GM21526 (cell line): ENCODE measurements around the gene BRSK2.

ENCODE experiments used
- ATAC-seq: cut with Tn5 transposase; IDR thresholded peaks from one replicate; pipeline ENCODE4 v1.9.1; 2021; ENCODE audit warnings: moderate library complexity; ENCODE audit not compliant: unreplicated experiment, low FRiP score

Gene BRSK2

DNA sequence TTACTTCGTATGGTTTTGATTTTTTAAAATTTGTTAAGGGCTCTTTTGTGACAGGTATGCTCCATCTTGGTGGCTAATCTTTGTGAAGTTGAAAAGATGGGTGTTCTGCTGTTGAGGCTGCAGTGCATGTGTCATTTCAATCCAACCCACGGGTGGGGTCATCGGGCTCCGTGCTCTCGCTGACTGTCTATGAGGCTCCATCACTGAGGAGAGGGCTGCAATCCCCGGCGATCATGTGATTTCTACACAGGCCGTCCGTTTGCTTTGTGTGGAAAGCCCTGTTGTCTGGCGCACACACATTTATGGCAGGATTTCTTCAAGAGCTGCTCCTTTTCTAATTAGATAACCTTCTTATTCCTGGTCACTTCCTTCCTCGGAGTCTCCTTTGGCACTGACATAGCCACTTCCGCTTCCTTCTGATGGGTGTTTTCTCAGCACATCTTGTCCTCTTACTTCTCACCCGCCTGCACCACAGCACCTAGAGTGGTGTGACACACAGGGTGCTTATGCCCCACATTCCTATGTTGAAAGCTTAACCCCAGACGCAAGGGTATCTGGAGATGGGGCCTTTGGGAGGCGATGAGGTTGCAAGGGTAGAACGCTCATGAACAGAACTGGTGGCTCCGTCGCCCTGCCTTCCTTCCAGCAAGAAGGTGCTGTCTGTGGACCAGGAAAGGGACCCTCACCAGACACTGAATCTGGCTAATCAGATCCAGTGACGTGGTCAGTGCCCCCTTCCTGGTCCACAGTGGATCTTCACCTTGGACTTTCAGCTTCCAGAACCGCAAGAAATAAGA is 87.4 kb downstream of the BRSK2 start:
- ATAC-seq = no peak

DNA sequence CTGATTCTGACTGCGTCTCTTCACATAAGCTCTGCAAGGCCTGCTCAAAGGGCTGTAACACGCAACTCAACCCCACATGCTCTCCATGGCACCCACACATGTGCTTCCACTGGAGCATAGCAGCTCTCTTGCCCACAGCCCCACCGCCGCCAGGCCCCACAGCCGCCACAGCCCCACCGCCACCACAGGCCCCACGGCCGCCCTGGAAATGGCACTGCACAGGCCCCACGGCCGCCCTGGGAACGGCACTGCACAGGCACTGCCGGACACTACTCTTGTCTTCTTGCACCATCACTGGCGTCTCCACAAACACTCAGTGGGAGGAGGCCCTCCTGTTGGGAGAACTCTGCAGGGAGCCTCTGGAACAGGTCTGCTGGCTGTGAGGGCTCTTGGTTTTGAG is 88.3 kb downstream of the BRSK2 start:
- ATAC-seq = no peak

DNA sequence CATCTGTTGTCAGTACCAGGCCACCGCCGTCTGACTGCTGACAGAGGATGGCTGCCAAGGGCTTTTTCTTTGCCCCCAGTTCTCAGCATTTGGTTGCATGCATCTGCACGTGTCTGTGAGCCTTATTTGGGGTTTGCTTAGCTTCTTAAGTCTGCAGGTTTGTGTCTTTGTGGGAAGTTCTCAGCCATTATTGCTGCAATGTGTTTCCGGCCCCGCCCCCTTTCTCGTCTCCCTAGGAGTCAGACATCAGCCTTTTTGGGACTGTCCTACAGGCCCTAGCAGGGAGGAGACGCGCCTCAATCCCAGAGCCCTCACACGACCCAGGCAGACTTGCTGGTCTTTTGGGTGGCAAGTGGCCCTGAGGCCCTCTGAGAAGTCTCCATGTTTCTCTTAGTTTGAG is 88.8 kb downstream of the BRSK2 start:
- ATAC-seq = no peak

DNA sequence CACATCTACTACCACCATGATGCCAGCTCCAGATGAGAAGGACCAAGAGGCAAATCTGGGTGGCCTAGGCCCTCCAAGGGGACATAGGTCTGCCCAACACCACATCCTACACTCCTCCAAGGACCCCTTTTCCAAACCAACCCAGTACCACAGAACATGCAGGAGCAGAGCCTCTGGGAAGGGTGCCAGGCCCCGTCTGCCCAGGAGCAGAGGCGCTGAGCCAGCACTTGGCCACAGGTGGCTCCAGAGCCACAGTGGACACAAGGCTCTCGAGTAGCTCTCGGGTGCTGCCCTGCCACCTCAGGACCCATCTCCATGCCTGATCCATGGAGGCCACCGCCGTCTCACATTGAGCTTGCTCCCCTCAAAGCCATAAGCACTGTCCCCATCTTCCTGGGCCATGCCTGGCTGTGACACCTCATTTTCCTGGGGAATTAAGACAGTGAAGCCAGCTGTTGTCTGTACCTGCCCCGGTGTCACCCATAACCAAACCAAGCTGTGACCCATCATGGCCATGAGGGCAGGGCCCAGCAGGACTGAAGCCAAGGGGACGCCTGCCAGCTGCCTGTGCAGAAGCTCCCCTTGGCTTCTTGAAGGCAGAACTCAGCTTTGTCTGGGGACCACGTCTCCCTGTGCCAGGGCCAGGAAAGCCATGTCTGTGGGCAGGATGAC is 89.4 kb downstream of the BRSK2 start:
- no peak for ATAC-seq

DNA sequence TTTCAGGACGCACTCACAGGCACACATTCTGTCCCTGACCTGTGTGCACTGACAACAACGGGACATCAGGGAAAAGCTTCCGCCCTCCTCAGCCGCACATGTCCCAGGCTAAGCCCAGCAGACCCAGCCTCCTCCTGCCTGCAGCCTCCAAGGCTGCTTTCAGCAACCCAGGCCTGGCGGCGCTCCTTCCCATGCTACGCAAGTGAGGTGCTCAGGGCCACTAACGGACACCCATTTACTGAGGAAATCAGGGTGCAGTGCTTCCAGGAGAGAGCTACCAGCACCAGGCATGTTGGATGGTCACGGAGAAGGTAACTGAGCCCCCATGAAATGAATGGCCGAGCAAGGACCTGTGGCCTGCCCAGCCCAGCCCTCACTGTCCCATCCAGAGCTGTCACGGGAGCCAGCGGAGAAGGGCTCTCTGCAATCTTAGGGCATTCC is 90.0 kb downstream of the BRSK2 start:
- no peak for ATAC-seq

DNA sequence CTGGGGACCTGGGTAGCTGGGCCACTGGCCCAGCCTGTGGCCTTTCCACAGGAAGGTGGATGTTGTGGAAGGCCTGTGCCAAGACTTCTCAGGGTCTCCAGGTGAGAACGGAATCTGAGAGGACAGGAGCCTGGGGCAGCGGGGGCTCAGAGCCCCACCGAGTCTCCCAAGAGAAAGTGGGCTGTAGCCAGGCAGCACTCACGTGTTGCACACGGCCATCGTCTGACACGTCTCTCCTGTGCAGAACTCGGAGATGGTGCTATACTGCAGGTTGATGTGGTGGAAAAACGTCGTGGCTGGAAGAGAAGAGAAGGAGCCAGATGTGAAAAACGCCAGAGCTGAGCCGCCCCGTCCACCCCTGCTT is 90.4 kb downstream of the BRSK2 start:
- ATAC-seq = no peak

DNA sequence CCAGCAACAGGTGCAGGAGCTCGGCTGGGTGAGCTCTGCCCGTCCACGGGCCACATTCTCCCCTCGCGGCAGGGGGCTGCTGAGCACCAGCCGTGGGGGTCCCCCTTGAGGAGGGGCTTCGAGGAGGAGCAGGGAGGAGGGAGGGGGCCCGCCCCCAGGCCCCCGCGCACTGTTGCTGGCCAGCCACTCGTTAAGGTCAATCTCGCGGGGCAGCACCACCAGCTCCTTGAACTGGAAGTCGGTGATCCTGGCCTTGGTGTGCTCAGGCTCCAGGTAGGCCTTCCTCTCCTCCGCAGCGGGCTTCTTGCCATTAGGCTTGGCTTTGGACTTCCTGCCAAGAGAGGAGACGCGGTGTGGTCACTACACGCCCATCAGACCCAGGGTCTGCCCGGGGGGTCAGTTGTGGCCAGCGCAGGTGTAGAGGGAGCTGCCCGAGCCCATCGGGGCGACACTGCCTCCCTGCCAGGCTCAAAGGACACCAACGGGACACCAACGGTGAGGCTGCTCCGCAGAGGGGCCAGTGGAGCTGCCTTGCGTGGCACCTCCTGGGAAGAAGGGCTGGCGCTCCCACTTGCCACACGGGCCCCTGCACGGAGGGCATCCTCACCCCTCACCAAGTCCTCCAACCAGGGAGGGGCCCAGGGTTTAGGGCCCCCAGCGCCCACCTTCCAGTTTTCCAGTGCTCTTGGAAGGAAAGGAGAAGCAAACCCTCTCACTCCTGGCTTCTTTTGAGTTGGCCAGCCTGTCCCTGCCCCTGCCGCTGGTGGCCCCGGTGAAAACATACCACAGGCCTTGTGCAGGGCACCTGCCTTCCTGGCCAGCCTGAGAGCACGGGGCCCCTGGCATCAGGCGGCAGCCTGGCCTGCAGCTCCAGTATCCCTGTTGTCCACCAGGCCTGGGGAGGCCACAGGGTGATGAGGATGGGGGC is 91.1 kb downstream of the BRSK2 start:
- no peak for ATAC-seq

DNA sequence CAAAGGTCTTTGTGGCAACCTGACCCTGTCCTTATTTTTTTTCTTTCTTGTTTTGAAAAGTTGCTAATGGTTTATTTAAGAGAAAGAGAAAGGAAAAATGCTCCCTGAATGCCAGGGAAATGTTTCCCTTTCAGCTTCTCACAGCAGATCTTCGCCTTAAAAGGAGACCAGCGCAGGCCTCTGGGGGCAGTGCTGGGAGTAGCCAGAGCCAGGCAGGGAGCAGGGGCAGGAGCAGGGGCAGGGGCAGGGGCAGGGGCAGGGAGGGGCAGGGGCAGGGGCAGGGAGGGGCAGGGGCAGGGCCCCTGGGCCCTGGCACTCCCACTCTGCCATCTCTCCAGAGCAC is 91.7 kb downstream of the BRSK2 start:
- ATAC-seq = no peak

DNA sequence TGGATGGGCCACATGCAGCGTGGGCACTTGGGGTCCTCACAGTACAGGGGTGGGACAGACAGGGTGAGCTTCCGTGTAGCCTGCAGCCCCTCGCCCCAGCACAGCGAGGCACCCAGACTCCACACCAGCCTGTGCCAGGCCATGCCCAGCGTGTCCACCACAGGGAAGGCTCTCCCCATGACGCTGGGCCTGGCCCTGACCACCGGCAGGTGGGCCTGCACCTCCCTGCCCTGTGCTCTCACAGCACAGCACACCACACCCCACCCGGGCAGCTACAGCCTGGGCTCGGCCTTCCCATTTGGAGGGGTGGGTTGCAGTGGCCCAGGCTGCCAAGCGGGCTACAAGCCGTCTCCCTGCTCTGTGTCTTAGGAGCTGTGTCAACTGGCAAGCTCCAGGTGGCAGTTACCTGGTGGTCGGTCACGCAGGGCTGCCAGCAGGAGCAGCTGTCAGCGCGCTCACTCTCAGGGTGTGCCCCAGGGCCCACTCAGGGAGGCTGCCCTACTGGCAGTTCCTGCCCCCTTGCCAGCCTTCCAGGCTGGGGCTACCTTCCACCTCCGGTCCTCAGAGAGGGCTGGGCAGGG is 92.2 kb downstream of the BRSK2 start:
- no peak for ATAC-seq

DNA sequence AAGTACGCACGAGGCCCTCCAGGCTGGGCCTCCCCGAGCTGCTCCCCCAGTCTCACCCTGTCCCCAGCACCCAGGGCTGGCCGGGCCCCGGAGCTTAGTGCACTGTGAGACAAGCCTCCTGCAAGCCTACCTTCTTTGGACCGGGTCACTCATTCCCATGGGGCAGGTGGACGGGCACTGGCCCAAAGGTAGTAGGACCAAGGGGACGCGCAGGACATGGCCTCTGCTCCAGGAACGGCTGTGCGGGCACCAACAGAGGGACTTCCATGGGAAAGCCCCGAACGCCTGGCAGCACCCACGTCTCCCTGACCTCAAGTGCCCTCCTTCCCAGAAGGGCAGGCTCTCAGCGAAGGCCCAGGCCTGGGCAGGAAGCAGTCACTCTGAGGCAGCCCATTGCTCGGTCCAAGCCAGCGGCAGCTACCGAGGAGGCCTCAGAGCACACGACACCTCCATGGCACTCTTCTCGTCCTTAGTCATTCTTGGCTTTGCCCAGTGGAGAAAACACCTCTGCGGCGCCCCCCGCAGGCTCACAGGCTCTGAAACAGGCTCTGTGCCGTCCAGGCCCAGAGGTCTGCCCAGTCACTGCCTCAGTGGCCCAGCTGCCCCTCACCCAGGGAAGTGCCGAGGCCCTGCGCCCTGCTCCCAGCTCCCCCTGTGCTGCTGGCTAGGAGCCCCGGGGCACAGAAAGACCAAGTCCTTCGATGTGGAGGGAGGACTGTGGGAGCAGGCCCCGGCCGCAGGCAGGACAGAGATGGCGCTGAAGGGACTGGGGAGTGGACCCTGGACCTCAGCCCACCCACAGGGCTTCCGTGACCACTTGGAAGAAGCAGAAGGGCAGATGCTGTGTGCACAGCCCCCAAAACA is 93.1 kb downstream of the BRSK2 start:
- no peak for ATAC-seq

DNA sequence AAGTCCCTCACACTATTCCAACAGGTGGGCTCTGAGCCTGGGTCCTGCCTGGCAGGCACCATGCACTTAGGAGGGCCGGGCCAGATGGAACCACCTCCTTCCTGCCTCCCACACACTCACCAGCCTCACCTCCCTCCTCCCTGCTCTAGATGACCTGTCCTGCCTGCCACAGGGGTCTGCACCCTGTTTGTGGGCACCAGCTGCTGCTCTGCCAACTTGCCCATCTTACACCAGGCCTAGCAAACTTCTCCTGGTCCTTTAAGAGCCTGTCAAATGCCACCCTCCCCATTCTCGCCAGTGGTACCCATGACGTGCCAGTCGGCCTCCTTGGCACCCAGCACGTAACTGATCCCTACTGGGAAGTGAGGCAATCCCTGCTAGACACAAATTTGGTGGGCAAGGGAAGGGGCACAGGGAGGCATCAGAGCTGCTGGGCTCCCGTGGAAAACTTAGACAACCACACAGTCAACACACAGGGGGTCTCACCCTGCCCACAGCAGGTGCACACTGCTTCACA is 93.8 kb downstream of the BRSK2 start:
- ATAC-seq = no peak

DNA sequence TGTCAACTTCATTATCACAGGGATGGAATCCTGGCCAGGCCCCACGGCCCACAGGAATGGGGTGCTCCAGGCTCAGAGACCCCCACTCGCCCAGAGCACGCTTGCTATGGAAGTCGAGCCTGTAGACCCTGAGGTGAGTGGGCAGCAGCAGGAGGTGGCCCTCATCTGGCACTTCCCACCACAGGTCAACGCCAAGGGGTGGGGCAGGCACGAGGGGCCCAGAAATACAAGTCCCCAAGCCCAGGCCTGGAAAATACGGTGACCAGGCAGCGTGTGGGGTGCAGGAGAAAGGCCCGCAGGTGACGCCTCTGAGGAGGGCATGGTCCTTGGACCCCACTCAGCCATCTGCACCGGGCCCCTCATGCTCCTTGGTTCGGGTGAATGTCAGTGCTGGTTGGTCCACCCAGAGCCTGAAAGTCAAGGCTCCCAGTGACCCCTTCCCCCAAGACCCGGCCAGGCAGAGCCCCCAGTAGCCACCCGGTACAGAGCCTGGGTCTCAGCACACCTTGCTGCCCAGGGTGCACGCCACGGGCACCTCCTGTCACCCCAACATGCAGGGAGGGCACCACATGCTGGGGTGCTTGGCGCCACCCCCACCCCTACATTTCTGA is 94.4 kb downstream of the BRSK2 start:
- no peak for ATAC-seq

DNA sequence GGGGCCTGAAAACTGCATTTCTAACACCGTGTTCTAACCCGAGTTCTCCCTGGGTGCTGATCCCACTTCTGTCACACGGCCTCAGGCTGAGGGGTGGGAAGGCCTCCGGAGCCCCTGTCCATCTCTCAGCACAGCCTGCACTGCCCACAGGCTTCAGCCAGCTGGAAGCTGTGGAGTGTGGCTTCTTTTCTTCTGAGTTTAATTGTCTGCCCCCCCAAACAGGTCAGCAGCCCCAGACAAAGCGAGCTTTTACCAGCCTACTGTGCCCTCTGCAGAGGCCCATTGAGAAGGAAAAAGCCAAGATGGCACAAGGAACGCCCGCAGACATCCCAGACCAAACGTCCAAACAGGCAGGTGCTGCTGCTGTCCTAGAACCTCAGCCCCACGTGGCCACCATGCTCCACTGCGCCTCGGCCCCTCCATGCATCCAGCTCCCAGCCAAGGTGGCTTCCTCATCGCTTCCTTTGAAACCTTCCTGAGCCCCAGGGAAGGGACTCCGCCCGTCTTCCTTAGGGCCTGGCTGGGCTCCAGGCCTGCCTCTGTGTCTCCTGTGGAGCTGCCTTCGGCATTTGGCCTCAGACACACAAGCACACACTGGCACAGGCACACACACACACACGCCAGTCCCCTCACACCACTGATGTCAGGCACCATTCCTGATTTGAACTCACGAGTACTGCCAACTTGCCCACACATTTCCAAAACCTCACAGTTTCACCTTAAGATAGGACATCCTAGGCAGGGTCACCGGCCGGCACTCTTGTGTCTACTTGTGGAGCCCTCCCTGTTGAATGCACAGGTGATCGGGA is 95.2 kb downstream of the BRSK2 start:
- ATAC-seq = no peak

DNA sequence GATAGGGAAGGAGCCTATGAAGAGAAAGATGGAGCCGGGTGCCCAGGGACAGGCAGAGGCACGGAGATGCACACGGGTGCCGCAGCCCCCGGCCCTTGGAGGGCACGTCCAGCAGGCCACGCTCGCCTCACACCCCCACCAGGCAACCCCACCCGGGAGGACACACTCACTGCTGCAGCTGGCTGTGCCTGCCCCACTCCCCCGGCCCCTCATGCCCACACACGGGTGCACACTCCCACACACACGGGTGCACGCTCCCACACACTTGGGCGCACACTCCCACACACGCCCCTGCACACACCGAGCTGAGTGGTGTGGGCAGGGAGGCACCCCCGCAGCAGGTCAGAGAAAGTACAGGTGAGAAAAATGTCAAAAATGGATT is 95.8 kb downstream of the BRSK2 start:
- ATAC-seq = no peak

DNA sequence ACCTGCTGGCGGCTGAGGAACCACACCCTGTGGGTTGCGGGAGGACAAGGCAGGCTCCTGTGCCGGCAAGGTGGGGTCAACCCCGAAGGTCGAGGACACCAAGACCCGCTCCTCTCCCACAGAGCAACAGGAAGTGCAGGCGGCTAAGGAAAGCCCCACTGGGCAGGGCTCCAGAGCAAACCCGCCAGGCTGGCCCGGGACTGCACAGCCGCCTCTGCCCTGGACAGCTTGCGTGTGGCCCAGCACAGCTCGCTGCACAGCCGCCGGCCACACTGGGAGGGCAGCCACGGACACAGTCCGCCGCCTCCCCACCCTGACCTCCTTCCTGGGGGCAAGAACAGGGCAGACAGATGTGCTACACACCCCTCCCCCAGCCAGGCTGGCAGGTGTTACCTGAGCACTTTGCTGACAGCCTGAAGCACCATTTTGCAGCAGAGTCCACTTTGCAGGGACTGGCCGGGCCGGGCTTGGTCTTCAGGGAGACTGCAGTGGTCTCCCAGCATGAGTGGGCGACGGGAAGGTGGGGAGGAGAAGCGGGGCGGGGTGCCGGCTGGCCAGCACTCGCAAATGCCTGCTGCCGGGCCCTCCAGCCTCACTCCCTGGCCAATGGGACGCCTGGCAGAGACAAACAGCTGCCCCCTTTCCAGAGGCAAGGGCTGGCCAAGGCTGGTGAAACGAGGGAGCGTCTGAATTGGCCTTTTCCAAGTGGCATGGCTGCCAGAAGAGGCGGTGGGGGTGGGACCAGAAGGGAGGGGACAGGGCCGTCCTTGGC is 96.5 kb downstream of the BRSK2 start, which contains the start of gene MOB2:
Gene MOB2 (minus strand): TSS at position 726 of the 772 bp plus-strand sequence. CDS start 223 bp downstream, at position 503.
- no peak for ATAC-seq

DNA sequence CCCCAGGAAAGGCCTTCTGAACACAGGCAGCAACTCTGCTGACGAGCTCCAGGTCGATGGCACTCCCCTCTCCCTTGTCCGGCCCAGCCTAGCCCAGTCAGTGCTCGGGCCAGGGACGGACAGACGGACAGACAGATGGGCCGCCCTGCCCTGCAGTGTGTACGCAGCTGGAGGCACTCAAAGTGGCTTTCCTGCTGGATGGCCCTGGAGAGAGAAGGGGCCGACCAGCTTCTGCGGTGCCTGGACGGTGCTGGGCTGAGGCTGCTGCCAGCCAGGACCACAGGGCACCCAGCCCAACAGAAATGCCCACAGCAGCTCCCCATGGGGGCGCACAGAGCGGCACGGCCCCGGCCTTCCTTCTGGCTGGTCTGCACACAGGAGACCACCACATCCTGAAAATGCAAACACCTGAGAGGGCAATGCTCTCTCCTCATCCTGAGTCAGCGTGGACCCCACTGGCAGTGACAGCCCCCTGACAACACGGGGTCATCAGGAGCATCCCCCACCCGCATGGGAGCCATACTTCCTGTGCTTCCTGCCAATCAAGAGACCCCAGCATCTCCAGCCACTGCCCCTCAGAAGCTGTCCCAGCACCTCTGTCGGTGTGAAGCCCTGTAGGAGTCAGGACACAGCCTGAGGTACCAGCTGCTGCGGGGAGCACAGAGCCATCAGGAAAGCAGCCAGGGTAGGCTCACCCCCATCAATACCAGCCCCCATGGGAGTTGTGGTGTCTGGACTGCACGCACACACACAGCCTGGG is 97.5 kb downstream of the BRSK2 start:
- ATAC-seq = no peak
